CD4-positive, alpha-beta T cell (primary cell): ENCODE measurements around the gene OCA2. TPM values are rescaled to one million over a fixed set of nuclear protein-coding genes. Genes with fewer than 3 reads are reported as not detected.

ENCODE experiments used
- ATAC-seq: fragments of 200-7000 bp; cut with Tn5 transposase; one replicate; pipeline ENCODE4 v1.10.0; 2022; ENCODE audit warnings: mild to moderate bottlenecking; ENCODE audit not compliant: poor library complexity
- CTCF ChIA-PET: fragments of 350-600 bp; sonication (Branson Sonifier 250); formaldehyde crosslinking; loops from one replicate; lab custom pipeline; 2021; ENCODE audit warnings: antibody characterized with exemption, inconsistent platforms; lab: Charles Lee
- POLR2A ChIA-PET: fragments of 350-600 bp; sonication (Branson Sonifier 250); formaldehyde crosslinking; loops from one replicate; lab custom pipeline; 2021; ENCODE audit warnings: antibody characterized with exemption, inconsistent platforms; lab: Charles Lee
- DNase-seq, 14 experiments: peaks; one replicate each; pipeline ENCODE4 v3.0.0-alpha.2; 2013 to 2020; ENCODE audit warnings: mixed read lengths in 2 of 14
- H3K27ac ChIP-seq, 2 donors: one replicate each; pipeline versions ENCODE4 v1.5.1 to v1.7.0; 2013; ENCODE audit warnings: low read length in 2 of 2, low read depth in 1 of 2, mild to moderate bottlenecking in 1 of 2
- H3K27me3 ChIP-seq, 2 experiments: 1 replicate in 1 of 2; 2 replicates in 1 of 2; pipeline versions ENCODE4 v1.6.1 to v1.7.0; 2013; ENCODE audit warnings: low read length in 2 of 2, control low read depth in 1 of 2, mild to moderate bottlenecking in 1 of 2, moderate library complexity in 1 of 2; ENCODE audit not compliant: insufficient read depth in 2 of 2, control insufficient read depth in 1 of 2
- H3K36me3 ChIP-seq: one replicate; pipeline ENCODE4 v1.6.1; 2013; ENCODE audit warnings: low read length, control low read depth; ENCODE audit not compliant: insufficient read depth
- H3K4me1 ChIP-seq: one replicate; pipeline ENCODE4 v1.6.1; 2013; ENCODE audit warnings: low read length, control low read depth; ENCODE audit not compliant: insufficient read depth
- H3K4me3 ChIP-seq: one replicate; pipeline ENCODE4 v1.5.1; 2013; ENCODE audit warnings: mild to moderate bottlenecking, low read length, moderate library complexity
- H3K9me3 ChIP-seq, 2 experiments: 1 replicate in 1 of 2; 2 replicates in 1 of 2; pipeline versions ENCODE4 v1.6.1 to v1.7.0; 2013; ENCODE audit warnings: low read length in 2 of 2, mild to moderate bottlenecking in 2 of 2, control low read depth in 1 of 2, moderate library complexity in 1 of 2; ENCODE audit not compliant: control insufficient read depth in 1 of 2, insufficient read depth in 1 of 2
- H3K27ac Mint-ChIP-seq: one replicate; pipeline ENCODE4 v1.8.0; 2020; ENCODE audit warnings: mixed read lengths
- H3K27me3 Mint-ChIP-seq: one replicate; pipeline ENCODE4 v1.8.0; 2021; ENCODE audit warnings: mixed read lengths
- H3K36me3 Mint-ChIP-seq: one replicate; pipeline ENCODE4 v1.8.0; 2021; ENCODE audit warnings: low read depth, mixed read lengths
- H3K4me1 Mint-ChIP-seq: one replicate; pipeline ENCODE4 v1.8.0; 2021; ENCODE audit warnings: low read depth, mixed read lengths
- H3K4me3 Mint-ChIP-seq: one replicate; pipeline ENCODE4 v1.8.0; 2020; ENCODE audit warnings: mild to moderate bottlenecking, mixed read lengths
- H3K9me3 Mint-ChIP-seq: one replicate; pipeline ENCODE4 v1.8.0; 2020; ENCODE audit warnings: mixed read lengths
- intact Hi-C, 2 experiments: fragments of 100-400 bp; cut with DNase I in 1 of 2; cut with micrococcal nuclease in 1 of 2; formaldehyde crosslinking; loops; one replicate each; pipeline versions ENCODE4 v1.15.1 to v1.9.0; 2023 to 2025; cut with DNase I, micrococcal nuclease
- total RNA-seq, 174 experiments: library from RNA in 2 of 174; stranded (reverse) in 2 of 174; gene quantifications; one replicate each; pipeline ENCODE4 v1.2.3 and lab custom pipeline; 2021 to 2026
- TF ChIP-seq, protein P1 (sequence below): fragments of 200-600 bp; IDR thresholded peaks from one replicate; pipeline ENCODE4 v1.8.0; 2022; ENCODE audit warnings: antibody characterized with exemption, mild to moderate bottlenecking

The OCA2 gene
- total RNA-seq, 2 experiments from 2014 or later, result not detected

DNA sequence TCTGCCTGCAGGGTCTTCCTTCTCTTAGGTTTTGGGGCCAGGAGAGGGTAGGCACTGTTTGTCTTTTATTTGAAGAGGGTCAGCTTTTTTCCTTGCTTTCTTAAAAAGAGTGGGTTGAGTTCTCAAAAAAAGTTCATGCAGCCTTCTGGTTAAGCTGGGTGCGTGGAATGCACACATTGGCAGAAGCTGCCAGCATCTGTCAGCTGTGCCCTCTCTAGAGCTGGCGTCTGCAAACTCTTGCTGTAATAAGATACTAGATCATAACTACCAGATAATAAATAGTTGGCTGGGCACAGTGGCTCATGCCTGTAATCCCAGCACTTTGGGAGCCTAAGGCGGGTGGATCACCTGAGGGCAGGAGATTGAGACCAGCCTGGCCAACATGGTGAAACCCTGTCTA lies 373.4 kb downstream of the OCA2 start:
- no peak overlapping the region for H3K27ac Mint-ChIP-seq
- H3K27me3 ChIP-seq, result no peaks in the 10 kb centered on the region
- ATAC-seq (no peak), DNase-seq (no peak)
- POLR2A ChIA-PET, result no interaction called here
- H3K27me3 Mint-ChIP-seq, result no peaks in the 10 kb centered on the region
- CTCF ChIA-PET, result no interaction called here
- no peaks in the 10 kb centered on the region for H3K4me1 Mint-ChIP-seq
- intact Hi-C loops, result no loop called here
- peaks cover 0 to 22% of the 10 kb centered on the region in 2 experiments for H3K9me3 ChIP-seq
- H3K36me3 Mint-ChIP-seq, result no peaks in the 10 kb centered on the region
- no peak overlapping the region for H3K27ac ChIP-seq
- H3K4me1 ChIP-seq, result no peaks in the 10 kb centered on the region
- H3K9me3 Mint-ChIP-seq, result peaks cover 6% of the 10 kb centered on the region
- TF ChIP-seq, protein P1, sequence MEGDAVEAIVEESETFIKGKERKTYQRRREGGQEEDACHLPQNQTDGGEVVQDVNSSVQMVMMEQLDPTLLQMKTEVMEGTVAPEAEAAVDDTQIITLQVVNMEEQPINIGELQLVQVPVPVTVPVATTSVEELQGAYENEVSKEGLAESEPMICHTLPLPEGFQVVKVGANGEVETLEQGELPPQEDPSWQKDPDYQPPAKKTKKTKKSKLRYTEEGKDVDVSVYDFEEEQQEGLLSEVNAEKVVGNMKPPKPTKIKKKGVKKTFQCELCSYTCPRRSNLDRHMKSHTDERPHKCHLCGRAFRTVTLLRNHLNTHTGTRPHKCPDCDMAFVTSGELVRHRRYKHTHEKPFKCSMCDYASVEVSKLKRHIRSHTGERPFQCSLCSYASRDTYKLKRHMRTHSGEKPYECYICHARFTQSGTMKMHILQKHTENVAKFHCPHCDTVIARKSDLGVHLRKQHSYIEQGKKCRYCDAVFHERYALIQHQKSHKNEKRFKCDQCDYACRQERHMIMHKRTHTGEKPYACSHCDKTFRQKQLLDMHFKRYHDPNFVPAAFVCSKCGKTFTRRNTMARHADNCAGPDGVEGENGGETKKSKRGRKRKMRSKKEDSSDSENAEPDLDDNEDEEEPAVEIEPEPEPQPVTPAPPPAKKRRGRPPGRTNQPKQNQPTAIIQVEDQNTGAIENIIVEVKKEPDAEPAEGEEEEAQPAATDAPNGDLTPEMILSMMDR, result no peak
- no peak overlapping the region for H3K4me3 ChIP-seq
- no peak overlapping the region for H3K4me3 Mint-ChIP-seq
- H3K36me3 ChIP-seq, result no peaks in the 10 kb centered on the region

DNA sequence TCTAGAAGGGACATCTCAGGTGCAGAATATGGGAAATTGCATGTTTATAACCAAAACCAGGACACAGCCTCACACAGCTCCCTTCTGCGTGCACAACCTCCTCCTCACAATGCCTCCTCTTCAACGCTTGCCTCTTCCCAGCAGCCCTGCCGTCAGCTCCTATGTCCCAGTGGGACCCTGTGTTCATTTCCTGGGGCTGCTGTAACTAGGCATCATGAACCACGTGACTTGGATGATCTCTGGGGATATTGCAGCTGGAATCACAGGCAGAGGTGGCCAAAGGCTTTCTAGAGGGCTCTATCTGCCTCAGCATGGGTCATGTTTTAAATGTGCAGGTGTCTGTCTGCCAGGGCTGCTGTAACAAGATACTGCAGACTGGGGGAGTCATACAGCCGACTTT lies 375.3 kb downstream of the OCA2 start:
- Mint-ChIP-seq H3K27me3 (no peaks in the 10 kb centered on the region), H3K9me3 (peaks cover 7% of the 10 kb centered on the region), H3K27ac (no peak overlapping the region), H3K4me1 (no peaks in the 10 kb centered on the region), H3K4me3 (no peak overlapping the region), H3K36me3 (no peaks in the 10 kb centered on the region)
- no peak overlapping the region for H3K27ac ChIP-seq
- H3K9me3 ChIP-seq, result peaks cover 0 to 18% of the 10 kb centered on the region in 2 experiments
- ATAC-seq, result no peak
- no peaks in the 10 kb centered on the region for H3K27me3 ChIP-seq
- no peaks in the 10 kb centered on the region for H3K36me3 ChIP-seq
- TF ChIP-seq, protein P1, result no peak
- intact Hi-C loops, result no loop called here
- no peak overlapping the region for H3K4me3 ChIP-seq
- POLR2A ChIA-PET, result no interaction called here
- no peaks in the 10 kb centered on the region for H3K4me1 ChIP-seq
- no peak for DNase-seq
- CTCF ChIA-PET, result no interaction called here

DNA sequence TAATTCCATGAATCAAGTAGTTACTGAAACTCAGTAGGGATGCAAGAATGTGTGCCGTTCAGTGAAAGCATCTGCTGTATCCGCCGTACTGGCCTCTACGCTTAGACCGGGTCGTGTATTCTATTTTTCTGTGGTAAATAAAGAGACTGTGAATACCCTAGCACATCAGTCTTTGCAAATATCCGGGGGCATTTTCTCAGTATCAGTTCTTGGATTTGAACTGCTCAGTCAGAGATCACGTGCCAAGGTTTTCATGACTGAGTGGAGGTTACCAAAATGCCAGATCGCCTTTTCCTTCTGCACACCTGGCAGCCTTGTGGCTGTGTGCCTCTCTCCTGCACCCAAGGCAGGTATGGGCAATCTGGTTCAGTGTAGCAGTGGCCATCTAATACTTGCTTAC lies 377.0 kb downstream of the OCA2 start:
- no peak overlapping the region for H3K4me3 Mint-ChIP-seq
- H3K27me3 ChIP-seq, result no peaks in the 10 kb centered on the region
- no peak overlapping the region for H3K27ac Mint-ChIP-seq
- H3K27ac ChIP-seq, result no peak overlapping the region
- POLR2A ChIA-PET, result no interaction called here
- H3K36me3 Mint-ChIP-seq, result no peaks in the 10 kb centered on the region
- CTCF ChIA-PET, result no interaction called here
- no peak overlapping the region for H3K4me3 ChIP-seq
- H3K4me1 ChIP-seq, result no peaks in the 10 kb centered on the region
- TF ChIP-seq, protein P1, result no peak
- H3K9me3 Mint-ChIP-seq, result peaks cover 15% of the 10 kb centered on the region
- peaks cover 0 to 22% of the 10 kb centered on the region in 2 experiments for H3K9me3 ChIP-seq
- no peak for ATAC-seq
- DNase-seq, result no peak
- H3K4me1 Mint-ChIP-seq, result no peaks in the 10 kb centered on the region
- intact Hi-C loops, result no loop called here
- H3K27me3 Mint-ChIP-seq, result no peaks in the 10 kb centered on the region
- no peaks in the 10 kb centered on the region for H3K36me3 ChIP-seq
